Erythroblast (primary cell): ENCODE measurements around the gene PMIS2.

Experiments used
- GATA1 ChIP-seq: IDR thresholded peaks from 2 replicates; pipeline ENCODE4 v1.6.1; 2011; ENCODE audit warnings: low read depth, mild to moderate bottlenecking, control low read depth, low read length, moderate library complexity
- POLR2A ChIP-seq: IDR thresholded peaks from 2 replicates; pipeline ENCODE4 v1.6.1; 2011; ENCODE audit warnings: mild to moderate bottlenecking, low read length

GRCh38 chr19:35540356-35540927 lies 45.5 kb upstream of the PMIS2 start:
- TF ChIP-seq POLR2A (no peak), GATA1 (no peak)
